OCI-LY7 (cell line): ENCODE measurements around the gene JAML.

Experiments
- CTCF ChIP-seq: fragments of 200-600 bp; sonication (generic); conservative IDR thresholded peaks from 2 replicates; pipeline ENCODE4 v1.5.1; 2014; ENCODE audit warnings: mild to moderate bottlenecking, antibody characterized with exemption, low read length, moderate library complexity, mixed read lengths
- EZH2phosphoT487 ChIP-seq: fragments of 200-600 bp; sonication (generic); IDR thresholded peaks from 2 replicates; pipeline ENCODE4 v1.6.1; 2018; ENCODE audit warnings: low read depth, borderline replicate concordance, mild to moderate bottlenecking, mixed run types, antibody characterized with exemption, low read length, moderate library complexity, mixed read lengths

DNA sequence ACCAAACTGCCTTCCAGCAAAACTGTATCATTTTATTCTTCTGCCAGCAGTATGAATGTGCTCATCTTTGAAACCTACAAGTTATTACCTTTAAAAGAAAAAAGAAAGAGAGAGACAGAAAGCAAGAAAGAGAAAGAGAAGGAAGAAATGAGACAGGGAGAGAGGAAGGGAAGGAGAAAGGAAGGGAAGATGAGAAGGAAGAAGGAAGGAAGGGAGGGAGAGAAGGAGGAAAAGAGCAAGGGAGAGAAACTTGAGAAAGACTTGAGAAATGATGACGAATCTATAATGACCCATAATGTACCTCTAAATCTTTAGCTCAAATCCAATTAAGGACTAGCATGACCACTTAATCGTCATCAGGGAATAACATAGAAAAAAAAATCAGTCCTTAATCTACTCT, 11.4 kb upstream of the JAML start:
- TF ChIP-seq CTCF (no peak), EZH2phosphoT487 (no peak)
